KOPT-K1 (cell line): ENCODE measurements around the gene MDM2.

Experiments used
- H3K27ac ChIP-seq: fragments of 200-600 bp; sonication (generic); 2 replicates; pipeline ENCODE4 v1.5.1; 2016; ENCODE audit warnings: antibody characterized with exemption, mild to moderate bottlenecking, low read depth, low read length; ENCODE audit not compliant: poor library complexity, severe bottlenecking
- H3K36me3 ChIP-seq: fragments of 200-600 bp; sonication (generic); 2 replicates; pipeline ENCODE4 v1.5.1; 2017; ENCODE audit warnings: antibody characterized with exemption, mild to moderate bottlenecking, low read length, moderate library complexity; ENCODE audit not compliant: insufficient read depth
- H3K9me3 ChIP-seq: fragments of 200-600 bp; sonication (generic); 2 replicates; pipeline ENCODE4 v1.5.1; 2017; ENCODE audit warnings: antibody characterized with exemption, low read length, mild to moderate bottlenecking; ENCODE audit not compliant: insufficient read depth, poor library complexity, severe bottlenecking

The MDM2 gene

DNA sequence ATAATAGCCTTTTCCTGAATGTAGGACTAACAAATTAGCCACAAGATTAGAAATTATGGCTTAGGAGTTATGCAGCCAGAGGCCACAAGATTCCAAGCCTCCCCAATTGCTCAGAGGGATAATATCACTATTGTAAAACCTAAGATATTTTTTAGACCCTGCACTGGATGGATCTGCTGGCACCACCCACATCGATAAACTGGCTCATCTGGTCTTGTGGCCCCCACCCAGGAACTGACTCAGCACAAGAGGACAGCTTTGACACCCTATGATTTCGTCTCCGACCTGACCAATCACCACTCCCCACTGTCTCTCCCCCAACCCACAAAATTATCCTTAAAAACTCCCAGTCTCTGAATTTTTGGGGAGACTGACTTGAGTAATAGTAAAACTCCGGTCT, 70.3 kb downstream of the MDM2 start:
- Histone ChIP-seq H3K27ac (no peak overlapping the region), H3K36me3 (no peaks in the 10 kb centered on the region), H3K9me3 (peaks cover 8% of the 10 kb centered on the region)

- Histone ChIP-seq H3K36me3 (no peaks in the 10 kb centered on the region), H3K27ac (no peak overlapping the region), H3K9me3 (peaks cover 8% of the 10 kb centered on the region)
Measured at GRCh38 chr12:68878846-68879245, 70.9 kb downstream of the MDM2 start.

DNA sequence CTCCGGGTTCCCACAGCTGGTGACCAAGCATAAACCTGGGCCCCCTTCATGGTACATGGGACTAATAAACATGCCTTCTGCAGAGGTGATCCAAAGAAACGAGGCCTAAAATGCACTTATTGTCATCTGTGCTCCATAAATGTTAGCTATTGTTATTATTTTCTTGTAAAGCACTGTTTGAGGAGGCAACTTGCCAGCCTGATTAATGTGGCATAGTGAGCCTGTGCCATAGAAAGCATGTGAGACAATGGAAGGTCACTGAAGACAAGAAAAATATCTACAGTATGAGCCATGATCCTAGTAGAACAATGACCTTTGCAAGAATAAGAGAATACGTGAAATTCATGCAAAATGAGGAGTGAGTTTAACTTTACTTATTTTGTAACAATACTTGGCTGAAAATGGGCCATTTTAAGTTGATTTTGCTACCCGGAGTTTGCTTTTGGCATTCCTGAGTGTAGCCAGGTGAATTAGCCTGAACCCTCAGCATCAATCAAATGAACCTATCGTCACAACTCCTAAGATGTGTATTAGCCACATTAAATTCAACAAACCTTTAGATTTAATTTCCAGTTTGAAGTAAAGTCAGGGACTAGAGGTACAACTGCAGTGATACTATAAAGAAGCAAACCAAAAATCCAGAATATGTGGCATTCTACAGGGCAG, 72.8 kb downstream of the MDM2 start:
- Histone ChIP-seq H3K36me3 (no peaks in the 10 kb centered on the region), H3K9me3 (peaks cover 8% of the 10 kb centered on the region), H3K27ac (no peak overlapping the region)

DNA sequence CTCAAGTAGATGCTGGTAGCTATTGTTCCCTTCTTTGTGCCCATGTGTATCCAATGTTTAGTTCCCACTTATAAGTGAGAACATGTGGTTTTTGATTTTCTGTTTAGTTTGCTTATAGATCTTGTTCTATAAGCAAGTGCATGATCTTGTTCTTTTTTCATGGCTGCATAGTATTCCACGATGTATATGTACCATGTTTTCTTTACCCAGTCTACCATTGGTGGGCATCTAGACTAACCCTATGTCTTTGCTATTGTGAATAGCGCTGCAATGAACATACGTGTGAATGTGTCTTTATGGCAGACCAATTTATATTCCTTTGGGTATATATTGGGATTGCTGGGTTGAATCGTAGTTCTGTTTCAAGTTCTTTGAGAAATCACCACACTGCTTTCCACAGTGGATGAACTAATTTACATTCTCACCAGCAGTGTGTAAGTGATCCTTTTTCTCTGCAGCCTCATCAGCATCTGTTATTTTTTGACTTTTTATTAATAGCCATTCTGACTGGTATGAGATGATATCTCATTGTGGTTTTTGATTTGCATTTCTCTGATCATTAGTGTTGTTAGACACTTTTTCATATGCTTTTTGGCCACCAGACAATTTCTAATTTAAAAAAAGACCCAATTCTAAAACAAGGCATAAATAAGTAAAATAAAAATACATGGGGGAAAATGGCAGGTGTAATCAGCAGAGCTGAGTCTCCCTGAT, 74.4 kb downstream of the MDM2 start:
- no peak overlapping the region for H3K27ac ChIP-seq
- no peaks in the 10 kb centered on the region for H3K36me3 ChIP-seq
- H3K9me3 ChIP-seq = peaks cover 8% of the 10 kb centered on the region

DNA sequence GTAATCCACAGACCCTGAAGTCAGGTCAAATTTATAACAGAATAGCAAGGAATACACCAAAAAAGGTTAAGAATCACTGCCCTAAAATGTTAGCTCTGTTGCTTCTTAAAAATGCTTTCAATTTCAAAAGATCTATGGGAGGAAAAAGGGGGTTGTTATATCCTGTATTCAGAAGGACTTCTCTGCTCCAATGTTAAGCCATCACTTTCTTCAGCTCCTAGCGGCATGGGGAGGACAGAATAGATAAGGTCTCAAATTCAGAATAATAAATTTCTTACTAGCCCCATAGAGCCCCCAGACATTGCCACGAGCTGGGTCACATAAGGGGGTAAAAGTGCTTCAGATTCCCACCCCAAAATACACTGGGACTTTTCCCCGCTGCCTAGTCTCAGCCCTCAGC, 75.2 kb downstream of the MDM2 start:
- H3K9me3 ChIP-seq = peaks cover 8% of the 10 kb centered on the region
- H3K36me3 ChIP-seq = no peaks in the 10 kb centered on the region
- H3K27ac ChIP-seq = no peak overlapping the region

- Histone ChIP-seq H3K27ac (no peak overlapping the region), H3K36me3 (no peaks in the 10 kb centered on the region), H3K9me3 (no peaks in the 10 kb centered on the region)
Measured at GRCh38 chr12:68884251-68884650, 76.3 kb downstream of the MDM2 start.

DNA sequence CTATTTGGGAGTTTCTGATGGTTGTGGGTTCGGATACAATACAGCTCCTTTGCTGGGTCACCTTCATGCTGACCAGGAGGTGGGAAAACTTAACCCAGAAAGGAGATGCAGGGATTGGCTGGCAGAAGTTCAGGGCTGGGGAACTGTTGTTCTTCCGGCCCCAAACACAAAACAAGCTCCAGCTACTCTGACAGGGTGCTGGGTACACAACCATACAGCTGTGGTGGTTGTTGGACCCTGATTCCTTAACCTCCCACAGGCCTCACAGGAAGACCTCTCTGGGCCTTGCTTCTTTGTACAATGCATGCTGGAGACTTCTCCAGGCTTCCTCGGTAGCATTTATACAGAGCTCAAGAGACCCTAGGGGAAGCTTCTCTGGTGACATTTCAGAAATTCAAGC, 77.4 kb downstream of the MDM2 start:
- Histone ChIP-seq H3K27ac (no peak overlapping the region), H3K36me3 (no peaks in the 10 kb centered on the region), H3K9me3 (no peaks in the 10 kb centered on the region)

GRCh38 chr12:68886636-68887572, 78.9 kb downstream of the MDM2 start:
- no peak overlapping the region for H3K27ac ChIP-seq
- H3K9me3 ChIP-seq = no peaks in the 10 kb centered on the region
- H3K36me3 ChIP-seq = no peaks in the 10 kb centered on the region

DNA sequence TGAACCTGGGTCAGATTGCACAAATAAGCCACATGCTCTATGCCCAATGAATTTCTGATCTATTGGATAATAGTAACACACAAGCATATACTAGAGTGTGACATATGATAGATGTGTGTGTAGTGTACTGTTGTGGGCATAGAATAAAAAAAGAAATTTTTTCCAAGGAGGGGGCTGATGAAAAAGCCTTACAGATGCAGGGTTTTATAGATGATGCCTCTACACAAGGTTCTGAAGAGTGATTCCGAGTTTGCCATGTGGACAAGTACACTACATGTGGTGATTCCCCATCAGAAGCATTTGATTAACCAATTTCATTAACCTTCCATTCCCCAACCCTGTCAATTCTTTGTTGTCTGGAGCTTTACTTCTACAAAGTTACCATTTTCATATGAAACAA, 79.7 kb downstream of the MDM2 start:
- Histone ChIP-seq H3K9me3 (no peaks in the 10 kb centered on the region), H3K36me3 (no peaks in the 10 kb centered on the region), H3K27ac (no peak overlapping the region)

GRCh38 chr12:68888243-68888642, 80.3 kb downstream of the MDM2 start:
- H3K9me3 ChIP-seq = no peaks in the 10 kb centered on the region
- no peak overlapping the region for H3K27ac ChIP-seq
- H3K36me3 ChIP-seq = no peaks in the 10 kb centered on the region

- H3K9me3 ChIP-seq = no peaks in the 10 kb centered on the region
- H3K27ac ChIP-seq = no peak overlapping the region
- H3K36me3 ChIP-seq = no peaks in the 10 kb centered on the region
Measured at GRCh38 chr12:68890701-68891113, 82.7 kb downstream of the MDM2 start.

DNA sequence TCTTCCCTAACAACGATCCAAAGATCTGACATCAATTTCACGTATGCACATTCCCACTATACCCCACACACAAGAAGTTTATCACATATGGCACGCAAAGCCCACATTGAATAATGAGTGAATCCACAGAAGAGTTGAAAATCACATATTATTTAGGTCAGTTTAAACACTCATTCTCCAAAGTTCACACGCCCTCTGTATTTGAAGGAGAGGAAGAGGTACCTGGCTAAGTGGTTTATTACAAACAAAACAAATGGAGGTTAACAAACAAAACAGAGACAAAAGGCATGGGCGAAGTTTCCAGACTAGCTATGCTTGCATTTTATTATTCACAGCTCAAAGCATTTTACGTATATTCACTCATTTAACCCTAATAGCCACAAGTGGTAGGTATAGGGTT, 83.2 kb downstream of the MDM2 start:
- Histone ChIP-seq H3K27ac (no peak overlapping the region), H3K9me3 (no peaks in the 10 kb centered on the region), H3K36me3 (no peaks in the 10 kb centered on the region)

- Histone ChIP-seq H3K9me3 (no peaks in the 10 kb centered on the region), H3K36me3 (no peaks in the 10 kb centered on the region), H3K27ac (no peak overlapping the region)
Measured at GRCh38 chr12:68893201-68893600, 85.2 kb downstream of the MDM2 start.

GRCh38 chr12:68893741-68894140, 85.8 kb downstream of the MDM2 start:
- Histone ChIP-seq H3K36me3 (no peaks in the 10 kb centered on the region), H3K27ac (no peak overlapping the region), H3K9me3 (no peaks in the 10 kb centered on the region)

GRCh38 chr12:68894276-68894855, 86.4 kb downstream of the MDM2 start:
- Histone ChIP-seq H3K36me3 (no peaks in the 10 kb centered on the region), H3K27ac (no peak overlapping the region), H3K9me3 (no peaks in the 10 kb centered on the region)
